ENCODE measurements around the gene ROBO1. TPM values are rescaled to one million over a fixed set of nuclear protein-coding genes. Genes with fewer than 3 reads are reported as not detected.

ROBO1 gene
- total RNA-seq, 1 donor from 2014 or later, result 169 TPM

DNA sequence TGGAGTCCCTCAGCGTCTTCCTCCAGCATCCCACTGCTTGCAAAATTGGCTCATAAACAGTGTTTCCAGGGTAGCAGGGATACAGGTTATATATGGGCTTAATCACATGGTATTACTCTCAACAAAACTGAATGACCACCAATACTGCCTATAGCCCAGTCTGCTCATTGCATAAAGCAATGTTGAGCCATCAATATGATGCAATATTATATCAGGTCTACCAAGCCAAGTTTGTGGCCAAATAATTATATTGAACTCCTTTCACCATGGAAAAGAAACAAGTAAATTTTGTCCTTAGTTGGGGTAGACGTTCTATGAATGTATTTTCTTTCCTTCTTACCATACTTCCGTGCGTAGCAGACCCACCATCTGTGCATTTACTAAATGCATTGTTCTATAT lies 652.3 kb downstream of the ROBO1 start:
- no peak overlapping the region for H3K27ac Mint-ChIP-seq
- no peak overlapping the region for H3K27ac ChIP-seq

DNA sequence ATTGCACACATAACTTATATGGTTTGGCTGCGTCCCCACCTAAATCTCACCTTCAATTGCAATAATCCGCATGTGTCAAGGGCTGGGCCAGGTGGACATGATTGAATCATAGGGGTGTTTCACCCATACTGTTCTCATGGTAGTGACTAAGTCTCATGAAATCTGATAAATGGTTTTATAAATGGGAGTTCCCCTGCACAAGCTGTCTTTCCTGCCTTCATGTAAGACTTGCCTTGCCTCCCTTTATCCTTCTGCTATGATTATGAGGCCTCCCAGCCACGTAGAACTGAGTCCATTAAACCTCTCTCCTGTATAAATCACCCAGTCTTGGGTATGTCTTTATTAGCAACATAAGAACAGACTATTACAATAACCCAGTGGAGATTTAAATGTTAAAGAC lies 653.9 kb downstream of the ROBO1 start:
- Histone ChIP-seq H3K4me1 (no peaks in the 10 kb centered on the region), H2AFZ (replicated peaks) (no peak overlapping the region), H4K20me1 (ENCODE audit: low read depth) (no peaks in the 10 kb centered on the region), H3K9me3 (ENCODE audit: low read depth) (no peaks in the 10 kb centered on the region), H3K4me2 (no peak overlapping the region), H3K4me3 (no peak overlapping the region), H3F3A (ENCODE audit: low read depth) (no peaks in the 10 kb centered on the region), H3K27ac (no peak overlapping the region), H3K79me2 (ENCODE audit: low read depth) (no peaks in the 10 kb centered on the region), H3K27me3 (no peaks in the 10 kb centered on the region), H3K9ac (no peak overlapping the region), H3K36me3 (no peaks in the 10 kb centered on the region)
- TF ChIP-seq EZH2 (IDR thresholded peaks at IDR 0.05) (no peak), EZH2phosphoT487 (IDR thresholded peaks at IDR 0.05) (no peak)
- TF ChIP-seq, protein P1, sequence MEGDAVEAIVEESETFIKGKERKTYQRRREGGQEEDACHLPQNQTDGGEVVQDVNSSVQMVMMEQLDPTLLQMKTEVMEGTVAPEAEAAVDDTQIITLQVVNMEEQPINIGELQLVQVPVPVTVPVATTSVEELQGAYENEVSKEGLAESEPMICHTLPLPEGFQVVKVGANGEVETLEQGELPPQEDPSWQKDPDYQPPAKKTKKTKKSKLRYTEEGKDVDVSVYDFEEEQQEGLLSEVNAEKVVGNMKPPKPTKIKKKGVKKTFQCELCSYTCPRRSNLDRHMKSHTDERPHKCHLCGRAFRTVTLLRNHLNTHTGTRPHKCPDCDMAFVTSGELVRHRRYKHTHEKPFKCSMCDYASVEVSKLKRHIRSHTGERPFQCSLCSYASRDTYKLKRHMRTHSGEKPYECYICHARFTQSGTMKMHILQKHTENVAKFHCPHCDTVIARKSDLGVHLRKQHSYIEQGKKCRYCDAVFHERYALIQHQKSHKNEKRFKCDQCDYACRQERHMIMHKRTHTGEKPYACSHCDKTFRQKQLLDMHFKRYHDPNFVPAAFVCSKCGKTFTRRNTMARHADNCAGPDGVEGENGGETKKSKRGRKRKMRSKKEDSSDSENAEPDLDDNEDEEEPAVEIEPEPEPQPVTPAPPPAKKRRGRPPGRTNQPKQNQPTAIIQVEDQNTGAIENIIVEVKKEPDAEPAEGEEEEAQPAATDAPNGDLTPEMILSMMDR (IDR thresholded peaks at IDR 0.05), result no peak
- DNase-seq (ENCODE audit: low spot score), result no peak
- no peaks in the 10 kb centered on the region for H3K4me1 Mint-ChIP-seq
- no peaks in the 10 kb centered on the region for H3K36me3 Mint-ChIP-seq
- peaks cover 2% of the 10 kb centered on the region for H3K27me3 Mint-ChIP-seq (ENCODE audit: insufficient read depth, low read depth)
- no peak overlapping the region for H3K4me3 Mint-ChIP-seq
- no peaks in the 10 kb centered on the region for H3K9me3 Mint-ChIP-seq
- H3K27ac Mint-ChIP-seq, result no peak overlapping the region

More for the DNA sequence above, 652.3 kb downstream of the ROBO1 start:
- no peak for DNase-seq (ENCODE audit: low spot score)
- no peaks in the 10 kb centered on the region for H3K9me3 ChIP-seq (ENCODE audit: low read depth)
- no peaks in the 10 kb centered on the region for H3K4me1 ChIP-seq
- no peaks in the 10 kb centered on the region for H3K27me3 Mint-ChIP-seq (ENCODE audit: insufficient read depth, low read depth)
- no peaks in the 10 kb centered on the region for H3F3A ChIP-seq (ENCODE audit: low read depth)
- H4K20me1 ChIP-seq (ENCODE audit: low read depth), result no peaks in the 10 kb centered on the region
- H3K4me3 ChIP-seq, result no peak overlapping the region
- no peaks in the 10 kb centered on the region for H3K4me1 Mint-ChIP-seq
- no peak overlapping the region for H2AFZ ChIP-seq (replicated peaks)
- H3K36me3 ChIP-seq, result no peaks in the 10 kb centered on the region
- H3K79me2 ChIP-seq (ENCODE audit: low read depth), result no peaks in the 10 kb centered on the region
- no peak overlapping the region for H3K4me3 Mint-ChIP-seq
- no peaks in the 10 kb centered on the region for H3K9me3 Mint-ChIP-seq
- H3K36me3 Mint-ChIP-seq, result no peaks in the 10 kb centered on the region
- no peak overlapping the region for H3K9ac ChIP-seq
- no peak overlapping the region for H3K4me2 ChIP-seq
- TF ChIP-seq, protein P1 (IDR thresholded peaks at IDR 0.05), result no peak
- TF ChIP-seq EZH2phosphoT487 (IDR thresholded peaks at IDR 0.05) (no peak), EZH2 (IDR thresholded peaks at IDR 0.05) (no peak)
- H3K27me3 ChIP-seq, result no peaks in the 10 kb centered on the region

DNA sequence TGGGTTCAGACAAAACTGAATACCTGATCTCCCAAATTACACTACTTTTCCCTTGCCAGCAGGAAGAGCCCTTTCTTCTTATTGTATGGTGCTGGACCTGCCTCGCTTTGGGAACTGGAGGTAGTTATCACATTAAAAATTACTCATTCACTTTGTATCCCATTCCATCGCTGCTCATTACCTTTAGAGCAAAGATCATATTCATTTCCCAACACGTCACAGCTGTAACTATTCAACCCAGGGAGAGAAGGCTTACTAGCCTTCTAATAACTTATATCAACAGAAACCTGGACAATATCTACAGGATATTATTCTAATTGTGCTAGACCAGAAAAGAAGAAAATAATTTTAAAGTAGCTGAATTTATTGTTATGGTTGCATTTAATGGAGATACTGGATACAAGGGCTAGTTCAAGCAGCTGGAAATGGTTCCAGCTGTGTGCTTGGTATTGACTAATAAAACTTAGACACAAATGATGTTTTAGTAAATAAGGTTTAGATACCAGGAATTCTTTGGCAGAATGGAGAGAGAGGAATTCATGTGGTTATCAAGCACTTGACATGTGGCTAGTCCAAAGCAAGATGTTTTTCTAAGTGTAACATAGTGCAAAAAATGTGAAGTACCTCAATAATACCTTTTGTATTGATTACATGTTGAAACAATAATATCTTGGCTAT lies 656.3 kb downstream of the ROBO1 start:
- Histone ChIP-seq H3K4me2 (no peak overlapping the region), H3K9ac (no peak overlapping the region), H3K27ac (no peak overlapping the region), H3F3A (ENCODE audit: low read depth) (no peaks in the 10 kb centered on the region), H3K9me3 (ENCODE audit: low read depth) (no peaks in the 10 kb centered on the region), H3K4me1 (no peaks in the 10 kb centered on the region), H3K36me3 (no peaks in the 10 kb centered on the region), H3K27me3 (no peaks in the 10 kb centered on the region), H3K79me2 (ENCODE audit: low read depth) (no peaks in the 10 kb centered on the region), H4K20me1 (ENCODE audit: low read depth) (no peaks in the 10 kb centered on the region), H2AFZ (replicated peaks) (no peak overlapping the region), H3K4me3 (no peak overlapping the region)
- Mint-ChIP-seq H3K27me3 (ENCODE audit: insufficient read depth, low read depth) (peaks cover 2% of the 10 kb centered on the region), H3K4me3 (no peak overlapping the region), H3K9me3 (no peaks in the 10 kb centered on the region), H3K27ac (no peak overlapping the region), H3K36me3 (no peaks in the 10 kb centered on the region), H3K4me1 (no peaks in the 10 kb centered on the region)
- TF ChIP-seq EZH2phosphoT487 (IDR thresholded peaks at IDR 0.05), result no peak
- no peak for TF ChIP-seq EZH2 (IDR thresholded peaks at IDR 0.05)
- TF ChIP-seq, protein P1 (IDR thresholded peaks at IDR 0.05), result no peak
- no peak for DNase-seq (ENCODE audit: low spot score)
